Hepatocyte (in vitro differentiated cells): Measurements from ENCODE around the gene PRR5. TPM values are rescaled to one million over a fixed set of nuclear protein-coding genes. Genes with fewer than 3 reads are reported as not detected.

Source experiments
- DNase-seq: peaks from one replicate; pipeline ENCODE4 v3.0.0-alpha.2; 2016; ENCODE audit warnings: low spot score
- H2AFZ ChIP-seq: fragments of 200-600 bp; sonication (generic); 2 replicates; pipeline ENCODE4 v1.6.0; 2016; ENCODE audit warnings: antibody characterized with exemption, mild to moderate bottlenecking
- H3K27ac ChIP-seq: fragments of 200-600 bp; sonication (generic); 2 replicates; pipeline ENCODE4 v1.5.1; 2016; ENCODE audit warnings: mild to moderate bottlenecking
- H3K27me3 ChIP-seq: fragments of 200-600 bp; sonication (generic); 2 replicates; pipeline ENCODE4 v1.6.1; 2016
- H3K36me3 ChIP-seq: fragments of 200-600 bp; sonication (generic); replicated peaks from 2 replicates; pipeline ENCODE4 v1.5.1; 2016; ENCODE audit warnings: low read depth; ENCODE audit not compliant: insufficient read depth
- H3K4me1 ChIP-seq: fragments of 200-600 bp; sonication (generic); 2 replicates; pipeline ENCODE4 v1.5.1; 2016; ENCODE audit warnings: mild to moderate bottlenecking, moderate library complexity; ENCODE audit not compliant: insufficient read depth
- H3K4me2 ChIP-seq: fragments of 200-600 bp; sonication (generic); 2 replicates; pipeline ENCODE4 v1.6.0; 2016
- H3K4me3 ChIP-seq: fragments of 200-600 bp; sonication (generic); 2 replicates; pipeline ENCODE4 v1.5.1; 2016; ENCODE audit warnings: mild to moderate bottlenecking
- H3K79me2 ChIP-seq: fragments of 200-600 bp; sonication (generic); 2 replicates; pipeline ENCODE4 v1.6.0; 2017; ENCODE audit warnings: mild to moderate bottlenecking
- H3K9me2 ChIP-seq: fragments of 200-600 bp; sonication (generic); replicated peaks from 2 replicates; pipeline ENCODE4 v1.6.0; 2017; ENCODE audit warnings: mild to moderate bottlenecking; ENCODE audit not compliant: insufficient read depth
- H3K9me3 ChIP-seq: fragments of 200-600 bp; sonication (generic); 2 replicates; pipeline ENCODE4 v1.5.1; 2016; ENCODE audit warnings: low read depth, mild to moderate bottlenecking
- H4K20me1 ChIP-seq: fragments of 200-600 bp; sonication (generic); 2 replicates; pipeline ENCODE4 v1.6.0; 2016; ENCODE audit warnings: mild to moderate bottlenecking; ENCODE audit not compliant: insufficient read depth, poor library complexity, severe bottlenecking
- CTCF ChIP-seq: fragments of 200-600 bp; sonication (generic); IDR thresholded peaks from 2 replicates; pipeline ENCODE4 v1.5.1; 2016; ENCODE audit warnings: antibody characterized with exemption, mild to moderate bottlenecking; ENCODE audit not compliant: poor library complexity
- EZH2 ChIP-seq: fragments of 200-600 bp; sonication (generic); IDR thresholded peaks from 2 replicates; pipeline ENCODE4 v1.6.1; 2016; ENCODE audit warnings: antibody characterized with exemption, mild to moderate bottlenecking, borderline replicate concordance
- EZH2phosphoT487 ChIP-seq: fragments of 200-600 bp; sonication (generic); IDR thresholded peaks from one replicate; pipeline ENCODE4 v1.6.1; 2018; ENCODE audit warnings: antibody characterized with exemption, mild to moderate bottlenecking, low read depth, moderate library complexity; ENCODE audit not compliant: unreplicated experiment, severe bottlenecking
- WGBS: methylation state at CpG from one replicate; pipeline ENCODE4 v1.1.6; 2016; ENCODE audit warnings: low lambda C conversion rate; ENCODE audit errors: missing lambda C conversion rate; 5-methylcytosine and 5-hydroxymethylcytosine counted together
- polyA plus RNA-seq: library from polyadenylated mRNA; unstranded; fragments of >200 nt; fragmentation: Nextera tagmentation; extraction: Ambion mirVana; gene quantifications from 2 replicates; pipeline ENCODE4 v1.2.1, GENCODE V29; 2016
- total RNA-seq: library from RNA; depleted of rRNA; stranded (reverse); fragments of >200 nt; gene quantifications from 2 replicates; pipeline ENCODE4 v1.2.3, GENCODE V29; 2014

The PRR5 gene
- total and polyA plus RNA-seq, 2 experiments from 2014 or later: 44.2 to 84.9 TPM

GRCh38 chr22:44660051-44660830, 41.8 kb upstream of the PRR5 start:
- Histone ChIP-seq H3K4me1 (peaks cover 34% of the 10 kb centered on the region), H3K36me3 (no peaks in the 10 kb centered on the region), H3K4me2 (no peak overlapping the region), H3K4me3 (no peak overlapping the region), H3K27ac (no peak overlapping the region), H3K9me2 (no peaks in the 10 kb centered on the region), H3K27me3 (no peaks in the 10 kb centered on the region), H2AFZ (no peak overlapping the region), H3K9me3 (no peaks in the 10 kb centered on the region), H3K79me2 (no peaks in the 10 kb centered on the region), H4K20me1 (no peaks in the 10 kb centered on the region)
- no peak for TF ChIP-seq EZH2phosphoT487
- no peak for TF ChIP-seq CTCF
- TF ChIP-seq EZH2: no peak
- no peak for DNase-seq
- 90% methylated on average over 19 of the region's 23 CpGs for WGBS

GRCh38 chr22:44661070-44661469, 40.9 kb upstream of the PRR5 start:
- Histone ChIP-seq H3K79me2 (no peaks in the 10 kb centered on the region), H3K9me3 (no peaks in the 10 kb centered on the region), H3K36me3 (no peaks in the 10 kb centered on the region), H3K9me2 (no peaks in the 10 kb centered on the region), H3K27me3 (no peaks in the 10 kb centered on the region), H3K4me3 (no peak overlapping the region), H4K20me1 (no peaks in the 10 kb centered on the region), H2AFZ (no peak overlapping the region), H3K4me1 (peaks cover 34% of the 10 kb centered on the region), H3K27ac (no peak overlapping the region), H3K4me2 (peak overlapping the region; percentile 23)
- DNase-seq: peak; percentile 38
- 39% methylated on average over 13 of the region's 14 CpGs for WGBS
- TF ChIP-seq CTCF (no peak), EZH2phosphoT487 (no peak), EZH2 (no peak)

GRCh38 chr22:44661659-44662569, 40.1 kb upstream of the PRR5 start:
- Histone ChIP-seq H3K27me3 (no peaks in the 10 kb centered on the region), H4K20me1 (no peaks in the 10 kb centered on the region), H3K4me2 (no peak overlapping the region), H3K79me2 (no peaks in the 10 kb centered on the region), H3K9me3 (no peaks in the 10 kb centered on the region), H3K9me2 (no peaks in the 10 kb centered on the region), H2AFZ (no peak overlapping the region), H3K4me3 (no peak overlapping the region), H3K27ac (no peak overlapping the region), H3K4me1 (peaks cover 37% of the 10 kb centered on the region), H3K36me3 (no peaks in the 10 kb centered on the region)
- no peak for DNase-seq
- no peak for TF ChIP-seq EZH2
- TF ChIP-seq CTCF: no peak
- no peak for TF ChIP-seq EZH2phosphoT487
- 84% methylated on average over 14 of the region's 14 CpGs for WGBS
